ENCODE data around the gene UBE2O. TPM values are rescaled to one million over a fixed set of nuclear protein-coding genes. Genes with fewer than 3 reads are reported as not detected.

Gene UBE2O
- total RNA-seq, 1 experiment from 2014 or later, result 19.5 TPM

- TF ChIP-seq, protein P1, sequence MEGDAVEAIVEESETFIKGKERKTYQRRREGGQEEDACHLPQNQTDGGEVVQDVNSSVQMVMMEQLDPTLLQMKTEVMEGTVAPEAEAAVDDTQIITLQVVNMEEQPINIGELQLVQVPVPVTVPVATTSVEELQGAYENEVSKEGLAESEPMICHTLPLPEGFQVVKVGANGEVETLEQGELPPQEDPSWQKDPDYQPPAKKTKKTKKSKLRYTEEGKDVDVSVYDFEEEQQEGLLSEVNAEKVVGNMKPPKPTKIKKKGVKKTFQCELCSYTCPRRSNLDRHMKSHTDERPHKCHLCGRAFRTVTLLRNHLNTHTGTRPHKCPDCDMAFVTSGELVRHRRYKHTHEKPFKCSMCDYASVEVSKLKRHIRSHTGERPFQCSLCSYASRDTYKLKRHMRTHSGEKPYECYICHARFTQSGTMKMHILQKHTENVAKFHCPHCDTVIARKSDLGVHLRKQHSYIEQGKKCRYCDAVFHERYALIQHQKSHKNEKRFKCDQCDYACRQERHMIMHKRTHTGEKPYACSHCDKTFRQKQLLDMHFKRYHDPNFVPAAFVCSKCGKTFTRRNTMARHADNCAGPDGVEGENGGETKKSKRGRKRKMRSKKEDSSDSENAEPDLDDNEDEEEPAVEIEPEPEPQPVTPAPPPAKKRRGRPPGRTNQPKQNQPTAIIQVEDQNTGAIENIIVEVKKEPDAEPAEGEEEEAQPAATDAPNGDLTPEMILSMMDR (IDR thresholded peaks at IDR 0.05; ENCODE audit: unreplicated experiment), result peak; percentile 95
- Mint-ChIP-seq H3K27ac (ENCODE audit: low read depth, unreplicated experiment) (no peak overlapping the region), H3K27me3 (ENCODE audit: insufficient read depth, unreplicated experiment) (no peaks in the 10 kb centered on the region), H3K4me1 (ENCODE audit: insufficient read depth, unreplicated experiment) (peaks cover 5% of the 10 kb centered on the region), H3K9me3 (ENCODE audit: unreplicated experiment) (no peaks in the 10 kb centered on the region), H3K36me3 (ENCODE audit: insufficient read depth, unreplicated experiment) (peaks cover 77% of the 10 kb centered on the region), H3K4me3 (ENCODE audit: unreplicated experiment) (no peak overlapping the region)
- ChIA-PET CTCF (interaction anchor here (0.5 to 5.1 kb wide), 51 partner anchors 10 to 879 kb away, joined by 3 to 72 read pairs (median 5); partner anchors contain the start of genes PRPSAP1 and SPHK1), POLR2A (interaction anchor here (0.6 to 1.1 kb wide), 7 partner anchors 13 to 833 kb away, joined by 3 to 4 read pairs (median 3); partner anchors contain the start of genes RHBDF2 and SPHK1)
- intact Hi-C loops (cut with micrococcal nuclease), result no loop called here
- BruUV-seq (replicated peaks), result no TSS peak
- DNase-seq (ENCODE audit: unreplicated experiment), result peak; percentile 81
Observed at GRCh38 chr17:76397687-76398522, 55.0 kb downstream of the UBE2O start.

DNA sequence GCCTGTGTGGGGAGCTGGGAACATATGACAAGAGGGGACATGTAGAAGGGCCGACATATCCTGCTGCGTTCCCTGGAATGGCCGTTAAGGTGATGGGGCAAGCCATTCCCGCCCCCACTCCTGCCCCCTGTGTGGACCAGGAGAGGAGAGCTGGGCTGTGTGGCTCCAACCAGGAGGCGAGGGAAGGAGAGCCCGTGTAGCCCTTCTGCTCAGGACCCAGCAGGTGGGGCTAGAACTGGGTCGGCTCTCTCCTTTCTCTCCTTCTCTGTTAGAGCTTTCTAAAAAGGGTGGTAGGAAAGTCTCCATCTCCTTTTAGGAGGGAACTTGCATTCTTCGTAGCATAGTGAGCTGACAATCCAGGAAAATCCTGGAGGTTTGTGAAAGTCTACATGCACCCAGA lies 55.8 kb downstream of the UBE2O start:
- H3K27me3 Mint-ChIP-seq (ENCODE audit: insufficient read depth, unreplicated experiment), result no peaks in the 10 kb centered on the region
- POLR2A ChIA-PET, result interaction anchor here (0.6 to 1.1 kb wide), 4 partner anchors 11 to 45 kb away, joined by 3 to 4 read pairs (median 3); partner anchors contain the start of gene SPHK1
- CTCF ChIA-PET, result interaction anchor here (0.5 to 5.1 kb wide), 35 partner anchors 9 to 497 kb away, joined by 3 to 72 read pairs (median 5); partner anchors contain the start of genes PRPSAP1 and SPHK1
- peaks cover 76% of the 10 kb centered on the region for H3K36me3 Mint-ChIP-seq (ENCODE audit: insufficient read depth, unreplicated experiment)
- no peak overlapping the region for H3K4me3 Mint-ChIP-seq (ENCODE audit: unreplicated experiment)
- no peaks in the 10 kb centered on the region for H3K9me3 Mint-ChIP-seq (ENCODE audit: unreplicated experiment)
- no peak for DNase-seq (ENCODE audit: unreplicated experiment)
- H3K4me1 Mint-ChIP-seq (ENCODE audit: insufficient read depth, unreplicated experiment), result peaks cover 5% of the 10 kb centered on the region
- TF ChIP-seq, protein P1 (IDR thresholded peaks at IDR 0.05; ENCODE audit: unreplicated experiment), result no peak
- no TSS peak for BruUV-seq (replicated peaks)
- intact Hi-C loops (cut with micrococcal nuclease), result no loop called here
- H3K27ac Mint-ChIP-seq (ENCODE audit: low read depth, unreplicated experiment), result no peak overlapping the region

DNA sequence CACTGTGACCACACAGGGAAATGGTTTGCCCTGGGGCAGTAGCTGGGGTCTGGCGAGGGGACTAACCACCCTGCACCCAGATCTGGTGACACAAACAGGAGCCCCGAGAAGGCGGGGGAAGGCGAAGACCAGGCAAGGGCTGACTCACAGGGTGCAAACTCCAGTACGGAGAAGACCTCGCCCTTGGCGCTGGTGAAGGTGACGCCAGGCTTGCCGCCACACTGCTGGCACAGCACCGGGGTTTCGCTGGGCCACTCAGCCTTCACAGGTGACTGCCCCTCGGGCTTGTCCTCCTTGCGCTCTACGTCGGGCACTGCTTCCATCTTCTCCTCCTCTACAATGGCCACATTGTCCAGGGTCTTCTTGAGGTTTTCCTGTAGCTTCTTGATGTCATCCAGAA lies 57.0 kb downstream of the UBE2O start:
- Mint-ChIP-seq H3K9me3 (ENCODE audit: unreplicated experiment) (no peaks in the 10 kb centered on the region), H3K27me3 (ENCODE audit: insufficient read depth, unreplicated experiment) (no peaks in the 10 kb centered on the region), H3K27ac (ENCODE audit: low read depth, unreplicated experiment) (no peak overlapping the region), H3K36me3 (ENCODE audit: insufficient read depth, unreplicated experiment) (peaks cover 72% of the 10 kb centered on the region), H3K4me3 (ENCODE audit: unreplicated experiment) (no peak overlapping the region), H3K4me1 (ENCODE audit: insufficient read depth, unreplicated experiment) (peaks cover 5% of the 10 kb centered on the region)
- no TSS peak for BruUV-seq (replicated peaks)
- intact Hi-C loops (cut with micrococcal nuclease), result no loop called here
- ChIA-PET POLR2A (no interaction called here), CTCF (interaction anchor here (0.5 to 5.1 kb wide), 6 partner anchors 8 to 98 kb away, joined by 3 to 72 read pairs (median 38); partner anchors contain the start of genes PRPSAP1 and SPHK1)
- no peak for DNase-seq (ENCODE audit: unreplicated experiment)
- TF ChIP-seq, protein P1 (IDR thresholded peaks at IDR 0.05; ENCODE audit: unreplicated experiment), result no peak

DNA sequence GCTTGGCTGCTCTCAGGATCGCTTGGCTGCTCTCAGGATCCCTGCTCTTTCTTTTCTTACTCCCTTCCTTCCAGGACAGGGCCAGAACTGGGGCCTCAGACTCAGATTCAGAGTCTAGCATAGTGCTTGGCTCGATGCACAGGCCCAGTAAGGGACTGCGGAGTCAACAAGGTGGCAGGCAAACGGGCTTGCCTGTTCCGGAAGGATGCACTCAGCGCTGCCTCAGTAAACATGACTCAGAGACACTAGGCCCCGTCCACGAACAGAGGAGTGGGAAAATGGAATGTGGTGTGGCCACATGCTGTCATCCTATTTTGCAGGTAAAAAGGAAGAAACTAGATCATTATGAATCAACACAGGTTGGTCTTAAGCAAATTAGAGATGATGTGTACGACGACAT lies 58.8 kb downstream of the UBE2O start:
- Mint-ChIP-seq H3K36me3 (ENCODE audit: insufficient read depth, unreplicated experiment) (peaks cover 69% of the 10 kb centered on the region), H3K9me3 (ENCODE audit: unreplicated experiment) (no peaks in the 10 kb centered on the region), H3K27me3 (ENCODE audit: insufficient read depth, unreplicated experiment) (no peaks in the 10 kb centered on the region), H3K4me3 (ENCODE audit: unreplicated experiment) (no peak overlapping the region), H3K4me1 (ENCODE audit: insufficient read depth, unreplicated experiment) (peaks cover 5% of the 10 kb centered on the region), H3K27ac (ENCODE audit: low read depth, unreplicated experiment) (no peak overlapping the region)
- POLR2A ChIA-PET, result no interaction called here
- CTCF ChIA-PET, result interaction anchor here (1.3 kb wide), 1 partner anchor 91 kb away, joined by 4 read pairs; no protein-coding TSS in a partner anchor
- no peak for DNase-seq (ENCODE audit: unreplicated experiment)
- intact Hi-C loops (cut with micrococcal nuclease), result no loop called here
- TF ChIP-seq, protein P1 (IDR thresholded peaks at IDR 0.05; ENCODE audit: unreplicated experiment), result no peak
- no TSS peak for BruUV-seq (replicated peaks)

Data from MCF 10A (cell line).